Stimulated activated naive B cell treated with anti-CD40 and anti-IgM and Interleukin-4, amounts not matched to agents 10 μg/mL and 1 μg/mL and 100 μg/mL, for 72 hours (primary cell): Measurements from ENCODE around the gene DMRTB1.
"Not testable (repeated sequence)": the region's sequence is repeated elsewhere in the genome, so short reads cannot be mapped to it uniquely, and the experiment has no call there.

Source experiments
- ATAC-seq, 2 donors: fragments of 150-1000 bp; cut with Tn5 transposase; replicated peaks; 2 replicates each; pipeline ENCODE4 v1.10.0; 2021; ENCODE audit warnings: moderate library complexity in 1 of 2
- DNase-seq: peaks from one replicate; pipeline ENCODE4 v3.0.0; 2021
- H3K27ac Mint-ChIP-seq: one replicate; pipeline ENCODE4 v1.8.0; 2022; ENCODE audit warnings: mild to moderate bottlenecking, mixed read lengths
- H3K27me3 Mint-ChIP-seq, 2 donors: one replicate each; pipeline ENCODE4 v1.8.0; 2022; ENCODE audit warnings: mixed read lengths in 2 of 2
- H3K36me3 Mint-ChIP-seq, 2 donors: one replicate each; pipeline ENCODE4 v1.8.0; 2022; ENCODE audit warnings: mixed read lengths in 2 of 2, mild to moderate bottlenecking in 1 of 2
- H3K4me1 Mint-ChIP-seq, 2 donors: one replicate each; pipeline ENCODE4 v1.8.0; 2022; ENCODE audit warnings: mixed read lengths in 2 of 2, mild to moderate bottlenecking in 1 of 2
- H3K4me3 Mint-ChIP-seq, 2 donors: one replicate each; pipeline ENCODE4 v1.8.0; 2022; ENCODE audit warnings: mild to moderate bottlenecking in 2 of 2, mixed read lengths in 2 of 2, moderate library complexity in 1 of 2
- H3K9me3 Mint-ChIP-seq, 2 donors: one replicate each; pipeline ENCODE4 v1.8.0; 2022; ENCODE audit warnings: mixed read lengths in 2 of 2, mild to moderate bottlenecking in 1 of 2

The DMRTB1 gene

GRCh38 chr1:53421208-53421607 lies 38.0 kb upstream of the DMRTB1 start:
- no peak for ATAC-seq
- Mint-ChIP-seq H3K9me3 (peaks cover 0 to 5% of the 10 kb centered on the region in 2 donors), H3K27ac (no peak overlapping the region), H3K4me1 (peaks cover 0 to 2% of the 10 kb centered on the region in 2 donors), H3K4me3 (no peak overlapping the region), H3K27me3 (peaks cover 33 to 37% of the 10 kb centered on the region in 2 donors), H3K36me3 (no peaks in the 10 kb centered on the region)
- DNase-seq: no peak

- Mint-ChIP-seq H3K27me3 (peaks cover 29 to 33% of the 10 kb centered on the region in 2 donors), H3K9me3 (peaks cover 1 to 6% of the 10 kb centered on the region in 2 donors), H3K36me3 (no peaks in the 10 kb centered on the region), H3K27ac (no peak overlapping the region), H3K4me3 (no peak overlapping the region), H3K4me1 (peaks cover 2 to 4% of the 10 kb centered on the region in 2 donors)
- DNase-seq: no peak
- no peak for ATAC-seq
Measured at GRCh38 chr1:53430261-53430660, 28.9 kb upstream of the DMRTB1 start.

GRCh38 chr1:53430779-53431178 lies 28.4 kb upstream of the DMRTB1 start:
- peaks cover 1 to 6% of the 10 kb centered on the region in 2 donors for H3K9me3 Mint-ChIP-seq
- H3K36me3 Mint-ChIP-seq: no peaks in the 10 kb centered on the region
- no peak overlapping the region for H3K27ac Mint-ChIP-seq
- peaks cover 25 to 29% of the 10 kb centered on the region in 2 donors for H3K27me3 Mint-ChIP-seq
- peaks cover 2 to 4% of the 10 kb centered on the region in 2 donors for H3K4me1 Mint-ChIP-seq
- DNase-seq: no peak
- no peak overlapping the region for H3K4me3 Mint-ChIP-seq
- ATAC-seq: no peak

GRCh38 chr1:53431244-53431643 lies 28.0 kb upstream of the DMRTB1 start:
- H3K4me1 Mint-ChIP-seq: peaks cover 2 to 4% of the 10 kb centered on the region in 2 donors
- peaks cover 25 to 30% of the 10 kb centered on the region in 2 donors for H3K27me3 Mint-ChIP-seq
- DNase-seq: no peak

GRCh38 chr1:53431805-53432565 lies 27.2 kb upstream of the DMRTB1 start:
- ATAC-seq: peak in 1 of 2 donors; percentile 39
- H3K9me3 Mint-ChIP-seq: peaks cover 1 to 6% of the 10 kb centered on the region in 2 donors
- H3K4me3 Mint-ChIP-seq: no peak overlapping the region
- no peak overlapping the region for H3K27ac Mint-ChIP-seq
- H3K4me1 Mint-ChIP-seq: peaks cover 2 to 4% of the 10 kb centered on the region in 2 donors
- no peaks in the 10 kb centered on the region for H3K36me3 Mint-ChIP-seq
- H3K27me3 Mint-ChIP-seq: peaks cover 28 to 34% of the 10 kb centered on the region in 2 donors
- no peak for DNase-seq

More at GRCh38 chr1:53431244-53431643, 28.0 kb upstream of the DMRTB1 start:
- Mint-ChIP-seq H3K4me3 (no peak overlapping the region), H3K36me3 (no peaks in the 10 kb centered on the region), H3K27ac (no peak overlapping the region), H3K9me3 (peaks cover 1 to 6% of the 10 kb centered on the region in 2 donors)
- no peak for ATAC-seq

GRCh38 chr1:53432611-53433010 lies 26.6 kb upstream of the DMRTB1 start:
- peaks cover 2 to 4% of the 10 kb centered on the region in 2 donors for H3K4me1 Mint-ChIP-seq
- DNase-seq (no peak), ATAC-seq (no peak)
- no peak overlapping the region for H3K4me3 Mint-ChIP-seq
- H3K27ac Mint-ChIP-seq: no peak overlapping the region
- peaks cover 1 to 6% of the 10 kb centered on the region in 2 donors for H3K9me3 Mint-ChIP-seq
- peaks cover 28 to 34% of the 10 kb centered on the region in 2 donors for H3K27me3 Mint-ChIP-seq
- no peaks in the 10 kb centered on the region for H3K36me3 Mint-ChIP-seq

GRCh38 chr1:53434405-53435007 lies 24.7 kb upstream of the DMRTB1 start:
- not testable (repeated sequence) for ATAC-seq, H3K4me3 Mint-ChIP-seq, H3K9me3 Mint-ChIP-seq, H3K36me3 Mint-ChIP-seq, DNase-seq, H3K27ac Mint-ChIP-seq, H3K4me1 Mint-ChIP-seq
- peaks cover 28 to 34% of the 10 kb centered on the region in 2 donors for H3K27me3 Mint-ChIP-seq

GRCh38 chr1:53435151-53435550 lies 24.0 kb upstream of the DMRTB1 start:
- peaks cover 1 to 6% of the 10 kb centered on the region in 2 donors for H3K9me3 Mint-ChIP-seq
- H3K27ac Mint-ChIP-seq: no peak overlapping the region
- no peaks in the 10 kb centered on the region for H3K36me3 Mint-ChIP-seq
- no peak for ATAC-seq
- peaks cover 28 to 34% of the 10 kb centered on the region in 2 donors for H3K27me3 Mint-ChIP-seq
- H3K4me1 Mint-ChIP-seq: peaks cover 2 to 4% of the 10 kb centered on the region in 2 donors
- H3K4me3 Mint-ChIP-seq: no peak overlapping the region
- no peak for DNase-seq

GRCh38 chr1:53438427-53439336 lies 20.5 kb upstream of the DMRTB1 start:
- DNase-seq (no peak), ATAC-seq (no peak)
- H3K36me3 Mint-ChIP-seq: no peaks in the 10 kb centered on the region
- H3K27ac Mint-ChIP-seq: no peak overlapping the region
- peaks cover 1 to 6% of the 10 kb centered on the region in 2 donors for H3K9me3 Mint-ChIP-seq
- no peaks in the 10 kb centered on the region for H3K4me1 Mint-ChIP-seq
- no peak overlapping the region for H3K4me3 Mint-ChIP-seq
- peaks cover 20 to 25% of the 10 kb centered on the region in 2 donors for H3K27me3 Mint-ChIP-seq

- ATAC-seq (no peak), DNase-seq (no peak)
- Mint-ChIP-seq H3K27ac (no peak overlapping the region), H3K27me3 (peaks cover 12 to 16% of the 10 kb centered on the region in 2 donors), H3K36me3 (no peaks in the 10 kb centered on the region), H3K4me1 (no peaks in the 10 kb centered on the region), H3K9me3 (peaks cover 0 to 4% of the 10 kb centered on the region in 2 donors), H3K4me3 (no peak overlapping the region)
Measured at GRCh38 chr1:53439337-53440207, 19.6 kb upstream of the DMRTB1 start.

GRCh38 chr1:53440633-53441032 lies 18.6 kb upstream of the DMRTB1 start:
- H3K4me3 Mint-ChIP-seq: no peak overlapping the region
- H3K27ac Mint-ChIP-seq: no peak overlapping the region
- ATAC-seq (no peak), DNase-seq (no peak)
- no peaks in the 10 kb centered on the region for H3K9me3 Mint-ChIP-seq
- no peaks in the 10 kb centered on the region for H3K4me1 Mint-ChIP-seq
- no peaks in the 10 kb centered on the region for H3K36me3 Mint-ChIP-seq
- peaks cover 7 to 10% of the 10 kb centered on the region in 2 donors for H3K27me3 Mint-ChIP-seq

- ATAC-seq (no peak), DNase-seq (no peak)
- no peaks in the 10 kb centered on the region for H3K9me3 Mint-ChIP-seq
- H3K36me3 Mint-ChIP-seq: no peaks in the 10 kb centered on the region
- no peak overlapping the region for H3K4me3 Mint-ChIP-seq
- H3K4me1 Mint-ChIP-seq: no peaks in the 10 kb centered on the region
- H3K27me3 Mint-ChIP-seq: no peaks in the 10 kb centered on the region
- H3K27ac Mint-ChIP-seq: no peak overlapping the region
Measured at GRCh38 chr1:53442299-53442698, 16.9 kb upstream of the DMRTB1 start.

- H3K27ac Mint-ChIP-seq: no peak overlapping the region
- no peak for ATAC-seq
- no peaks in the 10 kb centered on the region for H3K36me3 Mint-ChIP-seq
- no peaks in the 10 kb centered on the region for H3K9me3 Mint-ChIP-seq
- no peak overlapping the region for H3K4me3 Mint-ChIP-seq
- peaks cover 8 to 14% of the 10 kb centered on the region in 2 donors for H3K27me3 Mint-ChIP-seq
- no peak for DNase-seq
- peaks cover 0 to 1% of the 10 kb centered on the region in 2 donors for H3K4me1 Mint-ChIP-seq
Measured at GRCh38 chr1:53446051-53446450, 13.1 kb upstream of the DMRTB1 start.
